ENCODE measurements around the gene ATP8B4. TPM values are rescaled to one million over a fixed set of nuclear protein-coding genes. Genes with fewer than 3 reads are reported as not detected.

The ATP8B4 gene
- total RNA-seq, 2 experiments from 2014 or later: 2.7 to 4.2 TPM

GRCh38 chr15:49934487-49934886, 184.5 kb downstream of the ATP8B4 start:
- no peak overlapping the region for H3K27ac Mint-ChIP-seq
- intact Hi-C loops (cut with micrococcal nuclease): no loop called here
- H3K27me3 Mint-ChIP-seq: peaks cover 8% of the 10 kb centered on the region
- DNase-seq: no peak
- CTCF ChIA-PET: no interaction called here
- H3K4me3 Mint-ChIP-seq: no peak overlapping the region
- H3K9me3 Mint-ChIP-seq: no peaks in the 10 kb centered on the region
- POLR2A ChIA-PET: no interaction called here
- no peaks in the 10 kb centered on the region for H3K4me1 Mint-ChIP-seq (ENCODE audit: low read depth)
- no peaks in the 10 kb centered on the region for H3K36me3 Mint-ChIP-seq

GRCh38 chr15:49927189-49927861, 191.7 kb downstream of the ATP8B4 start:
- POLR2A ChIA-PET: no interaction called here

GRCh38 chr15:49926740-49927139, 192.3 kb downstream of the ATP8B4 start:
- no peaks in the 10 kb centered on the region for H3K36me3 Mint-ChIP-seq
- no peak overlapping the region for H3K27ac Mint-ChIP-seq
- ChIA-PET POLR2A (no interaction called here), CTCF (no interaction called here)
- H3K27me3 Mint-ChIP-seq: no peaks in the 10 kb centered on the region
- no peak overlapping the region for H3K4me3 Mint-ChIP-seq
- no peaks in the 10 kb centered on the region for H3K4me1 Mint-ChIP-seq (ENCODE audit: low read depth)
- H3K9me3 Mint-ChIP-seq: no peaks in the 10 kb centered on the region
- intact Hi-C loops (cut with micrococcal nuclease): no loop called here
- no peak for DNase-seq

More at GRCh38 chr15:49927189-49927861, 191.7 kb downstream of the ATP8B4 start:
- DNase-seq: no peak
- Mint-ChIP-seq H3K4me1 (ENCODE audit: low read depth) (no peaks in the 10 kb centered on the region), H3K27ac (no peak overlapping the region), H3K9me3 (no peaks in the 10 kb centered on the region), H3K27me3 (no peaks in the 10 kb centered on the region), H3K4me3 (no peak overlapping the region), H3K36me3 (no peaks in the 10 kb centered on the region)
- CTCF ChIA-PET: no interaction called here
- intact Hi-C loops (cut with micrococcal nuclease): no loop called here

- Mint-ChIP-seq H3K27ac (no peak overlapping the region), H3K4me1 (ENCODE audit: low read depth) (no peaks in the 10 kb centered on the region), H3K9me3 (no peaks in the 10 kb centered on the region), H3K4me3 (no peak overlapping the region), H3K27me3 (no peaks in the 10 kb centered on the region), H3K36me3 (no peaks in the 10 kb centered on the region)
- DNase-seq: no peak
- ChIA-PET CTCF (interaction anchor here (0.5 kb wide), 1 partner anchor 452 kb away, joined by 3 read pairs; no protein-coding TSS in a partner anchor), POLR2A (no interaction called here)
- intact Hi-C loops (cut with micrococcal nuclease): no loop called here
Observed at GRCh38 chr15:49923671-49924070, 195.4 kb downstream of the ATP8B4 start.

- ChIA-PET CTCF (no interaction called here), POLR2A (no interaction called here)
- no peak overlapping the region for H3K27ac Mint-ChIP-seq
- H3K27me3 Mint-ChIP-seq: no peaks in the 10 kb centered on the region
- no peaks in the 10 kb centered on the region for H3K36me3 Mint-ChIP-seq
- DNase-seq: no peak
- no peak overlapping the region for H3K4me3 Mint-ChIP-seq
- intact Hi-C loops (cut with micrococcal nuclease): no loop called here
- H3K4me1 Mint-ChIP-seq (ENCODE audit: low read depth): no peaks in the 10 kb centered on the region
- H3K9me3 Mint-ChIP-seq: no peaks in the 10 kb centered on the region
Observed at GRCh38 chr15:49919034-49919433, 200.0 kb downstream of the ATP8B4 start.

GRCh38 chr15:49918121-49918520, 200.9 kb downstream of the ATP8B4 start:
- Mint-ChIP-seq H3K36me3 (no peaks in the 10 kb centered on the region), H3K27ac (no peak overlapping the region), H3K27me3 (no peaks in the 10 kb centered on the region), H3K4me3 (no peak overlapping the region), H3K4me1 (ENCODE audit: low read depth) (no peaks in the 10 kb centered on the region), H3K9me3 (no peaks in the 10 kb centered on the region)
- intact Hi-C loops (cut with micrococcal nuclease): no loop called here
- ChIA-PET POLR2A (no interaction called here), CTCF (no interaction called here)
- no peak for DNase-seq

GRCh38 chr15:49916998-49917397, 202.0 kb downstream of the ATP8B4 start:
- DNase-seq: no peak
- Mint-ChIP-seq H3K4me3 (no peak overlapping the region), H3K9me3 (no peaks in the 10 kb centered on the region), H3K27me3 (no peaks in the 10 kb centered on the region), H3K27ac (no peak overlapping the region), H3K4me1 (ENCODE audit: low read depth) (no peaks in the 10 kb centered on the region), H3K36me3 (no peaks in the 10 kb centered on the region)
- ChIA-PET CTCF (no interaction called here), POLR2A (no interaction called here)
- intact Hi-C loops (cut with micrococcal nuclease): no loop called here

GRCh38 chr15:49915822-49916221, 203.2 kb downstream of the ATP8B4 start:
- CTCF ChIA-PET: interaction anchor here (0.6 kb wide), 1 partner anchor 493 kb away, joined by 3 read pairs; no protein-coding TSS in a partner anchor

GRCh38 chr15:49908933-49909295, 210.1 kb downstream of the ATP8B4 start:
- intact Hi-C loops (cut with micrococcal nuclease): no loop called here
- no peaks in the 10 kb centered on the region for H3K4me1 Mint-ChIP-seq (ENCODE audit: low read depth)
- DNase-seq: no peak
- no peak overlapping the region for H3K27ac Mint-ChIP-seq
- no peak overlapping the region for H3K4me3 Mint-ChIP-seq
- H3K9me3 Mint-ChIP-seq: peaks cover 9% of the 10 kb centered on the region
- no peaks in the 10 kb centered on the region for H3K36me3 Mint-ChIP-seq
- ChIA-PET CTCF (no interaction called here), POLR2A (no interaction called here)
- peaks cover 3% of the 10 kb centered on the region for H3K27me3 Mint-ChIP-seq

More at GRCh38 chr15:49915822-49916221, 203.2 kb downstream of the ATP8B4 start:
- Mint-ChIP-seq H3K9me3 (no peaks in the 10 kb centered on the region), H3K4me3 (no peak overlapping the region), H3K4me1 (ENCODE audit: low read depth) (no peaks in the 10 kb centered on the region), H3K27me3 (no peaks in the 10 kb centered on the region), H3K36me3 (no peaks in the 10 kb centered on the region), H3K27ac (no peak overlapping the region)
- no peak for DNase-seq
- intact Hi-C loops (cut with micrococcal nuclease): no loop called here
- POLR2A ChIA-PET: no interaction called here

- Mint-ChIP-seq H3K36me3 (no peaks in the 10 kb centered on the region), H3K9me3 (peaks cover 9% of the 10 kb centered on the region), H3K27ac (no peak overlapping the region), H3K4me1 (ENCODE audit: low read depth) (no peaks in the 10 kb centered on the region), H3K27me3 (peaks cover 3% of the 10 kb centered on the region), H3K4me3 (no peak overlapping the region)
- ChIA-PET CTCF (no interaction called here), POLR2A (no interaction called here)
- no peak for DNase-seq
- intact Hi-C loops (cut with micrococcal nuclease): no loop called here
Observed at GRCh38 chr15:49908236-49908932, 210.6 kb downstream of the ATP8B4 start.

- CTCF ChIA-PET: no interaction called here
- Mint-ChIP-seq H3K4me3 (no peak overlapping the region), H3K4me1 (ENCODE audit: low read depth) (no peaks in the 10 kb centered on the region), H3K36me3 (no peaks in the 10 kb centered on the region), H3K27me3 (peaks cover 3% of the 10 kb centered on the region), H3K9me3 (peaks cover 9% of the 10 kb centered on the region), H3K27ac (no peak overlapping the region)
- intact Hi-C loops (cut with micrococcal nuclease): no loop called here
- POLR2A ChIA-PET: no interaction called here
- no peak for DNase-seq
Observed at GRCh38 chr15:49906966-49907365, 212.1 kb downstream of the ATP8B4 start.

GRCh38 chr15:49905221-49905620, 213.8 kb downstream of the ATP8B4 start:
- CTCF ChIA-PET: no interaction called here
- POLR2A ChIA-PET: no interaction called here
- H3K4me1 Mint-ChIP-seq (ENCODE audit: low read depth): no peaks in the 10 kb centered on the region
- no peak for DNase-seq
- H3K4me3 Mint-ChIP-seq: no peak overlapping the region
- H3K36me3 Mint-ChIP-seq: no peaks in the 10 kb centered on the region
- no peak overlapping the region for H3K27ac Mint-ChIP-seq
- intact Hi-C loops (cut with micrococcal nuclease): no loop called here
- H3K9me3 Mint-ChIP-seq: peaks cover 6% of the 10 kb centered on the region
- H3K27me3 Mint-ChIP-seq: peaks cover 3% of the 10 kb centered on the region

GRCh38 chr15:49904296-49904695, 214.7 kb downstream of the ATP8B4 start:
- H3K27ac Mint-ChIP-seq: no peak overlapping the region
- CTCF ChIA-PET: no interaction called here
- no peak for DNase-seq
- H3K27me3 Mint-ChIP-seq: peaks cover 5% of the 10 kb centered on the region
- H3K9me3 Mint-ChIP-seq: no peaks in the 10 kb centered on the region
- no peaks in the 10 kb centered on the region for H3K36me3 Mint-ChIP-seq
- POLR2A ChIA-PET: interaction anchor here (0.6 kb wide), 1 partner anchor 71 kb away, joined by 3 read pairs; no protein-coding TSS in a partner anchor
- H3K4me3 Mint-ChIP-seq: no peak overlapping the region
- no peaks in the 10 kb centered on the region for H3K4me1 Mint-ChIP-seq (ENCODE audit: low read depth)
- intact Hi-C loops (cut with micrococcal nuclease): no loop called here

Data from activated CD4-positive, alpha-beta memory T cell treated with anti-CD3 and anti-CD28 coated beads for 36 hours (primary cell).